ENCODE results near the gene ACOT8. TPM values are rescaled to one million over a fixed set of nuclear protein-coding genes. Genes with fewer than 3 reads are reported as not detected.

The ACOT8 gene
- total RNA-seq, 1 experiment from 2014 or later = 33.4 TPM

DNA sequence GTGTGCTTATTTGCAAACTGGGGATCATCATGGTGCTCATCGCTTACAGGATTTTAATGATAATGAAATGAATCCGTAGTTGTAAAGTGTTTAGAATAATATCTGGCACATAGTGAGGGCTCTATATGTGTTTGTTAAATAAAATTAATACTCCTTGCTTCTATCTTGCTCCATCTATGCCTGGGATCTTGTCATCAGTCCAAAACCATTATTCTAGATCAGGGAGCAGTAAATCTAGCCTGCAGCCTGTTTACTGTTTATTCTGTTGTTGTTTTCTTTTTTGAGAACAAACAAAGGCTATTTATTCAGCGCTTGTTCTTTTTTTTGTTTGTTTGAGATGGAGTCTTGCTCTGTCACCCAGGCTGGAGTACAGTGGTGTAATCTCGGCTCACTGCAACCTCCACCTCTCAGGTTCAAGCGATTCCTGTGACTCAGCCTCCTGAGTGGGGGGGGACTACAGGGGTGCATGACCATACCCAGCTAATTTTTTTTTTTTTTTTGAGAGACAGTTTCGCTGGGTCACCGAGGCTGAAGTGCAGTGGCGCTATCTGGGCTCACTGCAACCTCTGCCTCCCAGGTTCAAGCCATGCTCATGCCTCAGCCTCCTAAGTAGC is 8.1 kb downstream of the ACOT8 start:
- POLR2A ChIA-PET (ENCODE audit: unreplicated experiment) = interaction anchor here (0.7 kb wide), 1 partner anchor 1507 kb away, joined by 4 read pairs; no protein-coding TSS in a partner anchor

DNA sequence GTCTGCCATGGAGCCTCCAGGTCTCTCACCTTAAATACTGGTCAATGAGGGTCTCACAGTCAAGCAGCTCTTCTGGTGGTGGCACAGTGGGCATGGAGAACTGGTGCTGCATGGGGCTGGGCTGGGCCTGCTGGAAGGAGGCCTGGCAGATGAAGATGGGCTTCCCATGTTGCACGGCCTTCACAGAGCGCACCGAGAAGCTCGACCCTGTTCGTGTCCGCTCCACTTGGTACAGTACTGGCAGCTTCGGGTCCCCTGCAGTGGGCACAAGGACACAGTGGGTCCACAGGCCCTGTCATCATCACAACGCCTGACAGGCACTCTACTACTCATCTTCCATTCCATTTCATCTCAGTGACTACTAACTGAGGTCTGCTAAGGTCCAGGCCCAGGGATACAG is 8.8 kb downstream of the ACOT8 start:
- DNase-seq = no peak
- ChIA-PET POLR2A (ENCODE audit: unreplicated experiment) (interaction anchor here (0.6 kb wide), 1 partner anchor 49 kb away, joined by 5 read pairs; no protein-coding TSS in a partner anchor), CTCF (no interaction called here)
- TF ChIP-seq EZH2 (IDR thresholded peaks at IDR 0.05; ENCODE audit: low read depth) = no peak
- TF ChIP-seq, protein P1, sequence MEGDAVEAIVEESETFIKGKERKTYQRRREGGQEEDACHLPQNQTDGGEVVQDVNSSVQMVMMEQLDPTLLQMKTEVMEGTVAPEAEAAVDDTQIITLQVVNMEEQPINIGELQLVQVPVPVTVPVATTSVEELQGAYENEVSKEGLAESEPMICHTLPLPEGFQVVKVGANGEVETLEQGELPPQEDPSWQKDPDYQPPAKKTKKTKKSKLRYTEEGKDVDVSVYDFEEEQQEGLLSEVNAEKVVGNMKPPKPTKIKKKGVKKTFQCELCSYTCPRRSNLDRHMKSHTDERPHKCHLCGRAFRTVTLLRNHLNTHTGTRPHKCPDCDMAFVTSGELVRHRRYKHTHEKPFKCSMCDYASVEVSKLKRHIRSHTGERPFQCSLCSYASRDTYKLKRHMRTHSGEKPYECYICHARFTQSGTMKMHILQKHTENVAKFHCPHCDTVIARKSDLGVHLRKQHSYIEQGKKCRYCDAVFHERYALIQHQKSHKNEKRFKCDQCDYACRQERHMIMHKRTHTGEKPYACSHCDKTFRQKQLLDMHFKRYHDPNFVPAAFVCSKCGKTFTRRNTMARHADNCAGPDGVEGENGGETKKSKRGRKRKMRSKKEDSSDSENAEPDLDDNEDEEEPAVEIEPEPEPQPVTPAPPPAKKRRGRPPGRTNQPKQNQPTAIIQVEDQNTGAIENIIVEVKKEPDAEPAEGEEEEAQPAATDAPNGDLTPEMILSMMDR (conservative IDR thresholded peaks at IDR 0.05) = no peak
- H3K9me3 ChIP-seq (ENCODE audit: insufficient read depth, low read depth) = no peaks in the 10 kb centered on the region
- no peaks in the 10 kb centered on the region for H3K9me2 ChIP-seq (ENCODE audit: insufficient read depth)
- H3K4me2 ChIP-seq = no peak overlapping the region
- no peak overlapping the region for H2AFZ ChIP-seq
- no peaks in the 10 kb centered on the region for H3K79me2 ChIP-seq (ENCODE audit: low read depth)
- no peaks in the 10 kb centered on the region for H3K4me1 ChIP-seq (replicated peaks; ENCODE audit: insufficient read depth)
- no TSS peak for BruUV-seq (replicated peaks)
- H3K4me3 ChIP-seq = no peak overlapping the region
- H3K27me3 ChIP-seq (ENCODE audit: insufficient read depth, low read depth) = no peaks in the 10 kb centered on the region
- 0 out of 2 replicates have a peak, but pooled peaks cover 9% of the 10 kb centered on the region for H3K36me3 ChIP-seq (ENCODE audit: low read depth)
- H4K20me1 ChIP-seq (ENCODE audit: insufficient read depth) = no peaks in the 10 kb centered on the region
- no peaks in the 10 kb centered on the region for H3F3A ChIP-seq (ENCODE audit: insufficient read depth, low read depth)
- H3K27ac ChIP-seq = no peak overlapping the region
- intact Hi-C loops (cut with micrococcal nuclease; ENCODE audit: unreplicated experiment) = no loop called here

More for the DNA sequence above, 8.1 kb downstream of the ACOT8 start:
- Histone ChIP-seq H4K20me1 (ENCODE audit: insufficient read depth) (no peaks in the 10 kb centered on the region), H3K79me2 (ENCODE audit: low read depth) (no peaks in the 10 kb centered on the region), H3K9me3 (ENCODE audit: insufficient read depth, low read depth) (no peaks in the 10 kb centered on the region), H3K27me3 (ENCODE audit: insufficient read depth, low read depth) (no peaks in the 10 kb centered on the region), H3K4me2 (no peak overlapping the region), H3K27ac (no peak overlapping the region), H3K36me3 (ENCODE audit: low read depth) (0 out of 2 replicates have a peak, but pooled peaks cover 7% of the 10 kb centered on the region), H3K9me2 (ENCODE audit: insufficient read depth) (no peaks in the 10 kb centered on the region), H2AFZ (no peak overlapping the region), H3F3A (ENCODE audit: insufficient read depth, low read depth) (no peaks in the 10 kb centered on the region), H3K4me1 (replicated peaks; ENCODE audit: insufficient read depth) (no peaks in the 10 kb centered on the region), H3K4me3 (no peak overlapping the region)
- TF ChIP-seq EZH2 (IDR thresholded peaks at IDR 0.05; ENCODE audit: low read depth) = no peak
- TF ChIP-seq, protein P1 (conservative IDR thresholded peaks at IDR 0.05) = no peak
- BruUV-seq (replicated peaks) = no TSS peak
- intact Hi-C loops (cut with micrococcal nuclease; ENCODE audit: unreplicated experiment) = no loop called here
- CTCF ChIA-PET = no interaction called here
- no peak for DNase-seq

DNA sequence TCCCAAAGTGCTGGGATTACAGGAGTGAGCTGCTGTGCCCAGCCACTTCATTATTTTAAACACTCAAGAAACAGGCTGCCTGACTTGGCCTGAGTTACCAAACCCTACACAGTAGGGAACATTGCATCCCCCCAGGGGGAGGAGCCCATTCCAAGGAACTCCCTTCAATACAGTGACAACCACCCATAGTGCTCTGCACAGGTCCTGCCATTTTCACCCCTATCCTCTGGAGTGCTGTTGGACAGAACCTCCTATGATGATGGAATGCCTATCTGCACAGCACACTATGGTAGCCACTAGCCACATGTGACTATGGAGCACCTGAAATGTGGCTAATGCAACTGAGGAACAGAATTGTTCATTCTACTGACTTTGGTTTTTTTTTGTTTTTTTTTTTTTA is 11.7 kb downstream of the ACOT8 start:
- H3K79me2 ChIP-seq (ENCODE audit: low read depth) = no peaks in the 10 kb centered on the region
- H3K9me2 ChIP-seq (ENCODE audit: insufficient read depth) = no peaks in the 10 kb centered on the region
- POLR2A ChIA-PET (ENCODE audit: unreplicated experiment) = interaction anchor here (0.7 kb wide), 1 partner anchor 524 kb away, joined by 4 read pairs; no protein-coding TSS in a partner anchor
- H3K4me2 ChIP-seq = no peak overlapping the region
- CTCF ChIA-PET = no interaction called here
- no peak for DNase-seq
- H3K27ac ChIP-seq = no peak overlapping the region
- H3F3A ChIP-seq (ENCODE audit: insufficient read depth, low read depth) = no peaks in the 10 kb centered on the region; the same call in 1 of the 2 replicates
- H3K4me1 ChIP-seq (replicated peaks; ENCODE audit: insufficient read depth) = no peaks in the 10 kb centered on the region
- H3K4me3 ChIP-seq = no peak overlapping the region
- H3K9me3 ChIP-seq (ENCODE audit: insufficient read depth, low read depth) = no peaks in the 10 kb centered on the region
- BruUV-seq (replicated peaks) = no TSS peak
- TF ChIP-seq, protein P1 (conservative IDR thresholded peaks at IDR 0.05) = no peak
- TF ChIP-seq EZH2 (IDR thresholded peaks at IDR 0.05; ENCODE audit: low read depth) = no peak
- intact Hi-C loops (cut with micrococcal nuclease; ENCODE audit: unreplicated experiment) = no loop called here
- 0 out of 2 replicates have a peak, but pooled peaks cover 9% of the 10 kb centered on the region for H3K36me3 ChIP-seq (ENCODE audit: low read depth)
- H3K27me3 ChIP-seq (ENCODE audit: insufficient read depth, low read depth) = no peaks in the 10 kb centered on the region
- H2AFZ ChIP-seq = no peak overlapping the region
- H4K20me1 ChIP-seq (ENCODE audit: insufficient read depth) = no peaks in the 10 kb centered on the region

All from PC-9 (cell line).